ENCODE measurements around the gene BLMH.

DNA sequence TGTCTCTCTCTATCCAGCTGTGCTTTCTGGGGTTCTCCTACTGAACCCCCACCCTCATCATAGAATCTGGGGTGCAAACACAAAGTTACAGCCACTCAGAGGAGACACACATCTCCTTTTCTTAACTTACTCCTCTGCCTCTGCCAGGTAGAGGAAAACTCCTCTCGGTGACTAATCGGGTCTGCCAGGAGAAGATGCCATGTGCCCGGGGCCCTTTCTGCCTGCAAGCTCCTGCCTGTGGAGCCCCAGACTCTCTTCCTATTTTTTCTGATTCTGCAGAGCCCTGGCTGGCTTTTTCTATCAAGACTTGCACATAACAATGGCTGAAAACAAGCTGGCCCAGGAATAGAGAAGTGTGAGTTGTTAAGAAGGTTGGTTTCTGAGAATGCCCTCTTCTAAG is 66.6 kb downstream of the BLMH start:
- no peak for TF ChIP-seq NFIC (IDR thresholded peaks at IDR 0.05; ENCODE audit: borderline replicate concordance)
- TF ChIP-seq, protein P1, sequence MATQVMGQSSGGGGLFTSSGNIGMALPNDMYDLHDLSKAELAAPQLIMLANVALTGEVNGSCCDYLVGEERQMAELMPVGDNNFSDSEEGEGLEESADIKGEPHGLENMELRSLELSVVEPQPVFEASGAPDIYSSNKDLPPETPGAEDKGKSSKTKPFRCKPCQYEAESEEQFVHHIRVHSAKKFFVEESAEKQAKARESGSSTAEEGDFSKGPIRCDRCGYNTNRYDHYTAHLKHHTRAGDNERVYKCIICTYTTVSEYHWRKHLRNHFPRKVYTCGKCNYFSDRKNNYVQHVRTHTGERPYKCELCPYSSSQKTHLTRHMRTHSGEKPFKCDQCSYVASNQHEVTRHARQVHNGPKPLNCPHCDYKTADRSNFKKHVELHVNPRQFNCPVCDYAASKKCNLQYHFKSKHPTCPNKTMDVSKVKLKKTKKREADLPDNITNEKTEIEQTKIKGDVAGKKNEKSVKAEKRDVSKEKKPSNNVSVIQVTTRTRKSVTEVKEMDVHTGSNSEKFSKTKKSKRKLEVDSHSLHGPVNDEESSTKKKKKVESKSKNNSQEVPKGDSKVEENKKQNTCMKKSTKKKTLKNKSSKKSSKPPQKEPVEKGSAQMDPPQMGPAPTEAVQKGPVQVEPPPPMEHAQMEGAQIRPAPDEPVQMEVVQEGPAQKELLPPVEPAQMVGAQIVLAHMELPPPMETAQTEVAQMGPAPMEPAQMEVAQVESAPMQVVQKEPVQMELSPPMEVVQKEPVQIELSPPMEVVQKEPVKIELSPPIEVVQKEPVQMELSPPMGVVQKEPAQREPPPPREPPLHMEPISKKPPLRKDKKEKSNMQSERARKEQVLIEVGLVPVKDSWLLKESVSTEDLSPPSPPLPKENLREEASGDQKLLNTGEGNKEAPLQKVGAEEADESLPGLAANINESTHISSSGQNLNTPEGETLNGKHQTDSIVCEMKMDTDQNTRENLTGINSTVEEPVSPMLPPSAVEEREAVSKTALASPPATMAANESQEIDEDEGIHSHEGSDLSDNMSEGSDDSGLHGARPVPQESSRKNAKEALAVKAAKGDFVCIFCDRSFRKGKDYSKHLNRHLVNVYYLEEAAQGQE (IDR thresholded peaks at IDR 0.05; ENCODE audit: low read depth, low read length) = no peak
- TF ChIP-seq POLR2AphosphoS5 (IDR thresholded peaks at IDR 0.05; ENCODE audit: low read depth, low read length) = no peak
- TF ChIP-seq FOXJ3 (CRISPR knock-in tag; IDR thresholded peaks at IDR 0.05) = no peak
